Measurements from ENCODE around the gene STK39. TPM values are rescaled to one million over a fixed set of nuclear protein-coding genes. Genes with fewer than 3 reads are reported as not detected.

Gene STK39
- polyA plus RNA-seq, 1 donor (not counting 4 experiments of a cell fraction or from before 2014, with no cell fraction given) = 20.7 TPM

DNA sequence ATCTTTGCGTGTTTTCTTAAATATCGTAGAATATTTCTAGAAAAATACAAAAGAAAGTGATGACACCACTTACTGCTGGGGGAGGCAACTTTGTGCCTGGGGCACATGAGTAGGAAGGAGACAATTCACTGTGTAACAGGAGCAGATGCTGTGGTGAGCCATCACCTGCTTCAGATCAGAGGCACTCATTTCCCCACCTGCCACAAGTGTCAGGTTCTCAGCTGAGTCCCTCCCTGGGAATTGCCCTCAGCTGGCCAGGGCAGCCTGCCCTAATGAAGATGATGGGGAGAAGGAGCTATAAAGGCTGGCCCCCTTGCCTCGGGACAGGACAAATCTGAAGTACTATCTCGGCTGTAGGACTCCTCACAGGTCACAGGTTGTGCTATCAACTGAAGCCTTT, 322.8 kb downstream of the STK39 start:
- H3K36me3 ChIP-seq (ENCODE audit: control insufficient read depth in 2 of 2, extremely low read depth in 1 of 2, insufficient read depth in 2 of 2, low read length in 2 of 2) = no peaks in the 10 kb centered on the region
- DNase-seq (ENCODE audit: low read depth, low spot score) (no peak), FAIRE-seq (no peak)
- H3K4me3 ChIP-seq (ENCODE audit: control insufficient read depth in 2 of 3, extremely low read depth in 1 of 3, insufficient read depth in 2 of 3, low read depth in 1 of 3, low read length in 3 of 3) = no peak overlapping the region
- no peak overlapping the region for H2AFZ ChIP-seq (ENCODE audit: control insufficient read depth, low read length)
- H3K9ac ChIP-seq (ENCODE audit: control insufficient read depth, extremely low read depth, insufficient read depth, low read length) = no peak overlapping the region
- no peaks in the 10 kb centered on the region for H3K9me1 ChIP-seq (ENCODE audit: control insufficient read depth, extremely low read depth, insufficient read depth, low read length)
- H3K27ac ChIP-seq (ENCODE audit: control insufficient read depth, insufficient read depth, low read length) = no peak overlapping the region
- dilution Hi-C loops (cut with MboI; ENCODE audit: extremely low pct_ligation_motif_present, low sequenced_read_pairs) = no loop called here
- no peaks in the 10 kb centered on the region for H3K27me3 ChIP-seq (ENCODE audit: control insufficient read depth, extremely low read depth, insufficient read depth, low read length)
- TF ChIP-seq, protein P1, sequence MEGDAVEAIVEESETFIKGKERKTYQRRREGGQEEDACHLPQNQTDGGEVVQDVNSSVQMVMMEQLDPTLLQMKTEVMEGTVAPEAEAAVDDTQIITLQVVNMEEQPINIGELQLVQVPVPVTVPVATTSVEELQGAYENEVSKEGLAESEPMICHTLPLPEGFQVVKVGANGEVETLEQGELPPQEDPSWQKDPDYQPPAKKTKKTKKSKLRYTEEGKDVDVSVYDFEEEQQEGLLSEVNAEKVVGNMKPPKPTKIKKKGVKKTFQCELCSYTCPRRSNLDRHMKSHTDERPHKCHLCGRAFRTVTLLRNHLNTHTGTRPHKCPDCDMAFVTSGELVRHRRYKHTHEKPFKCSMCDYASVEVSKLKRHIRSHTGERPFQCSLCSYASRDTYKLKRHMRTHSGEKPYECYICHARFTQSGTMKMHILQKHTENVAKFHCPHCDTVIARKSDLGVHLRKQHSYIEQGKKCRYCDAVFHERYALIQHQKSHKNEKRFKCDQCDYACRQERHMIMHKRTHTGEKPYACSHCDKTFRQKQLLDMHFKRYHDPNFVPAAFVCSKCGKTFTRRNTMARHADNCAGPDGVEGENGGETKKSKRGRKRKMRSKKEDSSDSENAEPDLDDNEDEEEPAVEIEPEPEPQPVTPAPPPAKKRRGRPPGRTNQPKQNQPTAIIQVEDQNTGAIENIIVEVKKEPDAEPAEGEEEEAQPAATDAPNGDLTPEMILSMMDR (optimal IDR thresholded peaks at IDR 0.05 in 1 of 3, IDR thresholded peaks at IDR 0.05 in 1 of 3, conservative IDR thresholded peaks at IDR 0.05 in 1 of 3; ENCODE audit: extremely low read depth in 1 of 3, insufficient read depth in 2 of 3, low read length in 3 of 3) = no peak
- no peak for TF ChIP-seq EZH2 (IDR thresholded peaks at IDR 0.05; ENCODE audit: low read length)
- no peaks in the 10 kb centered on the region for H4K20me1 ChIP-seq (ENCODE audit: control insufficient read depth, extremely low read depth, insufficient read depth, low read length)
- H3K4me2 ChIP-seq (ENCODE audit: control insufficient read depth, extremely low read depth, insufficient read depth, low read depth, low read length) = no peak overlapping the region
- no peaks in the 10 kb centered on the region for H3K4me1 ChIP-seq (ENCODE audit: control insufficient read depth, extremely low read depth, insufficient read depth, low read length)
- H3K9me3 ChIP-seq (ENCODE audit: control insufficient read depth, low read depth, low read length) = no peaks in the 10 kb centered on the region
- no peaks in the 10 kb centered on the region for H3K79me2 ChIP-seq (ENCODE audit: control insufficient read depth, insufficient read depth, low read length)

DNA sequence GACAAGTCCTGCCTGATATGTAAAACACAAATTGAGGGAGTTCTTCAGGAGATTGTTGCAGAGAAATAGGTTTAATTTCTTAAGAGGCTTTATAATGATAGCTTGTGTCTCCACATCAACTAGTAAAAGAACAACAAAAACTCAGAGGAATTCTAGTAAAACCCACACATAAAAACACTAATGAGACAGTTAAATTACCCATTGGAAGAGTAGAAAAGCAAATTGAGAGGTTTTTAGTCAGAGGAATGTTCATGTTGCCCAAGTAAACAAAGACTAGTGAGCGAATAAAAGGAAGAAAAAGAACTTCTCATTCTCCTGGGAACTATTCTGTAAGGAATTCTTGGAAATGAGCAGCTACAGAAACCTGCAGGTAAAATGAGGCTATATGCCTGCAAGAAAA, 330.6 kb downstream of the STK39 start:
- Histone ChIP-seq H3K27ac (ENCODE audit: control insufficient read depth, insufficient read depth, low read length) (no peak overlapping the region), H3K9me3 (ENCODE audit: control insufficient read depth, low read depth, low read length) (no peaks in the 10 kb centered on the region), H3K4me1 (ENCODE audit: control insufficient read depth, extremely low read depth, insufficient read depth, low read length) (no peaks in the 10 kb centered on the region), H3K36me3 (ENCODE audit: control insufficient read depth in 2 of 2, extremely low read depth in 1 of 2, insufficient read depth in 2 of 2, low read length in 2 of 2) (no peaks in the 10 kb centered on the region), H3K79me2 (ENCODE audit: control insufficient read depth, insufficient read depth, low read length) (no peaks in the 10 kb centered on the region), H3K4me2 (ENCODE audit: control insufficient read depth, extremely low read depth, insufficient read depth, low read depth, low read length) (no peak overlapping the region), H3K27me3 (ENCODE audit: control insufficient read depth, extremely low read depth, insufficient read depth, low read length) (no peaks in the 10 kb centered on the region), H4K20me1 (ENCODE audit: control insufficient read depth, extremely low read depth, insufficient read depth, low read length) (no peaks in the 10 kb centered on the region), H2AFZ (ENCODE audit: control insufficient read depth, low read length) (no peak overlapping the region), H3K9me1 (ENCODE audit: control insufficient read depth, extremely low read depth, insufficient read depth, low read length) (no peaks in the 10 kb centered on the region), H3K9ac (ENCODE audit: control insufficient read depth, extremely low read depth, insufficient read depth, low read length) (no peak overlapping the region), H3K4me3 (ENCODE audit: control insufficient read depth in 2 of 3, extremely low read depth in 1 of 3, insufficient read depth in 2 of 3, low read depth in 1 of 3, low read length in 3 of 3) (no peak overlapping the region)
- DNase-seq (ENCODE audit: low read depth, low spot score) (no peak), FAIRE-seq (no peak)
- TF ChIP-seq, protein P1 (optimal IDR thresholded peaks at IDR 0.05 in 1 of 3, IDR thresholded peaks at IDR 0.05 in 1 of 3, conservative IDR thresholded peaks at IDR 0.05 in 1 of 3; ENCODE audit: extremely low read depth in 1 of 3, insufficient read depth in 2 of 3, low read length in 3 of 3) = no peak
- no peak for TF ChIP-seq EZH2 (IDR thresholded peaks at IDR 0.05; ENCODE audit: low read length)
- dilution Hi-C loops (cut with MboI; ENCODE audit: extremely low pct_ligation_motif_present, low sequenced_read_pairs) = no loop called here
